ENCODE results near the gene ICA1L. TPM values are rescaled to one million over a fixed set of nuclear protein-coding genes. Genes with fewer than 3 reads are reported as not detected.

ICA1L gene
- total RNA-seq: 1.6 and 3.2 TPM in 2 replicates

GRCh38 chr2:202871300-202872141 lies at the start of gene ICA1L:
Gene ICA1L, minus strand, starts transcription at chr2:202871766. Its CDS starts 42,757 bp downstream, at chr2:202829009.

GRCh38 chr2:202911512-202912341 lies 40.2 kb upstream of the ICA1L start, which contains the start of the genes CARF and WDR12:
Gene CARF, plus strand, starts transcription at chr2:202912275. Its CDS starts 29,628 bp downstream, at chr2:202941903.
Gene WDR12, minus strand, starts transcription at chr2:202911673. Its CDS starts 197 bp downstream, at chr2:202911476.

Other genes starting within 250 kb of the ICA1L start
- 1.5 and 1.9 TPM in 2 replicates for gene FAM117B, start 236.8 kb downstream of the ICA1L start, total RNA-seq
- gene WDR12, start 39.9 kb upstream of the ICA1L start, total RNA-seq: 31.8 and 37.4 TPM in 2 replicates
- 1.9 and 4.1 TPM in 2 replicates for gene CARF, start 40.5 kb upstream of the ICA1L start, total RNA-seq
- gene NBEAL1, start 143.1 kb upstream of the ICA1L start, total RNA-seq: 14.9 and 17.0 TPM in 2 replicates

Data from epithelial cell of umbilical artery (primary cell).